GM23248 (cell line): ENCODE measurements around the gene IGIP.

Experiments
- EZH2 ChIP-seq: fragments of 200-600 bp; sonication (generic); IDR thresholded peaks from 2 replicates; pipeline ENCODE4 v1.6.1; 2018; ENCODE audit warnings: antibody characterized with exemption, mild to moderate bottlenecking; ENCODE audit not compliant: insufficient read depth, poor library complexity, severe bottlenecking
- EZH2phosphoT487 ChIP-seq: fragments of 200-600 bp; sonication (generic); IDR thresholded peaks from 2 replicates; pipeline ENCODE4 v1.6.1; 2018; ENCODE audit warnings: antibody characterized with exemption, moderate library complexity, mild to moderate bottlenecking, low read depth; ENCODE audit not compliant: insufficient read depth

GRCh38 chr5:140168371-140168770 lies 42.6 kb downstream of the IGIP start:
- no peak for TF ChIP-seq EZH2phosphoT487
- no peak for TF ChIP-seq EZH2
